K562 (cell line): ENCODE data around the gene TPRX2. TPM values are rescaled to one million over a fixed set of nuclear protein-coding genes. Genes with fewer than 3 reads are reported as not detected.

Experiments used
- ATAC-seq: fragments of 200-7000 bp; cut with Tn5 transposase; 3 replicates; pipeline ENCODE4 v1.9.1; 2020; ENCODE audit warnings: moderate library complexity
- BruUV-seq: library from RNA; stranded (reverse); fragments of 400-500 nt; replicated peaks from 2 replicates; lab custom pipeline; 2021; lab: Mats Ljungman, UMichigan
- CTCF ChIA-PET: fragments of 300-600 bp; formaldehyde crosslinking; extraction: SDS; loops from one replicate; lab custom pipeline; 2021; ENCODE audit warnings: low intra/inter-chr PET ratio; lab: Yijun Ruan, JAX
- POLR2A ChIA-PET: fragments of 300-600, 350-650 bp; sonication (Branson Sonifier 250); formaldehyde crosslinking; extraction: SDS; loops from one replicate; lab custom pipeline; 2021; ENCODE audit warnings: antibody characterized with exemption, inconsistent platforms; lab: Yijun Ruan, JAX
- DNase-seq, 4 experiments: peaks; one replicate each; pipeline versions ENCODE4 v3.0.0 to v3.0.0-alpha.2; 2011 to 2018; ENCODE audit warnings: low spot score in 3 of 4, mixed read lengths in 3 of 4; ENCODE audit errors: extremely low read depth in 1 of 4
- FAIRE-seq: peaks from 2 replicates; lab custom pipeline; 2011; peaks lifted over from hg19 to GRCh38; lab: Jason Lieb, UNC
- H2AFZ ChIP-seq: 2 replicates; pipeline ENCODE4 v1.6.0; 2011; ENCODE audit warnings: low read depth, low read length, control low read depth, inconsistent platforms
- H3K27ac ChIP-seq: fragments of 200-600 bp; 3 replicates; pipeline ENCODE4 v1.8.0; 2011; ENCODE audit warnings: low read depth, mild to moderate bottlenecking, control low read depth, inconsistent platforms, low read length, moderate library complexity, mixed read lengths; ENCODE audit errors: extremely low read depth
- H3K27me3 ChIP-seq, 2 experiments: fragments of 300-600 bp in 1 of 2; 2 replicates in 1 of 2; 3 replicates in 1 of 2; pipeline versions ENCODE4 v1.6.0 to v1.8.0; 2011; ENCODE audit warnings: inconsistent platforms in 2 of 2, low read length in 2 of 2, mild to moderate bottlenecking in 1 of 2, mixed read lengths in 1 of 2, moderate library complexity in 1 of 2; ENCODE audit not compliant: control insufficient read depth in 2 of 2, insufficient read depth in 2 of 2
- H3K36me3 ChIP-seq: fragments of 300-600 bp; 3 replicates; pipeline ENCODE4 v1.8.0; 2011; ENCODE audit warnings: mild to moderate bottlenecking, low read length, inconsistent platforms; ENCODE audit not compliant: control insufficient read depth, insufficient read depth
- H3K4me1 ChIP-seq, 2 experiments: fragments of 200-600 bp in 1 of 2; replicated peaks in 1 of 2; 2 replicates in 1 of 2; 3 replicates in 1 of 2; pipeline versions ENCODE4 v1.5.1 to v1.8.0; 2011; ENCODE audit warnings: inconsistent platforms in 2 of 2, low read length in 2 of 2, mild to moderate bottlenecking in 1 of 2, mixed read lengths in 1 of 2, moderate library complexity in 1 of 2; ENCODE audit not compliant: control insufficient read depth in 2 of 2, insufficient read depth in 2 of 2
- H3K4me2 ChIP-seq: 2 replicates; pipeline ENCODE4 v1.6.1; 2011; ENCODE audit warnings: low read length, control low read depth, inconsistent platforms, mixed read lengths; ENCODE audit not compliant: insufficient read depth
- H3K4me3 ChIP-seq: fragments of 200-600 bp; sonication (generic), shearing (Covaris generic); 2 replicates; pipeline ENCODE4 v1.5.1; 2016; ENCODE audit warnings: control low read depth, inconsistent platforms
- H3K79me2 ChIP-seq: fragments of 200-600 bp; 3 replicates; pipeline ENCODE4 v1.8.0; 2011; ENCODE audit warnings: low read length, inconsistent platforms; ENCODE audit not compliant: control insufficient read depth, insufficient read depth
- H3K9ac ChIP-seq, 2 experiments: 2 replicates each; pipeline versions ENCODE4 v1.6.0 to v1.6.1; 2011; ENCODE audit warnings: low read depth in 2 of 2, low read length in 2 of 2, control low read depth in 1 of 2, inconsistent platforms in 1 of 2, mild to moderate bottlenecking in 1 of 2, mixed read lengths in 1 of 2; ENCODE audit not compliant: insufficient read depth in 1 of 2
- H3K9me1 ChIP-seq: one replicate; pipeline ENCODE4 v1.6.0; 2011; ENCODE audit warnings: inconsistent platforms, mild to moderate bottlenecking, low read length, moderate library complexity; ENCODE audit not compliant: control insufficient read depth, insufficient read depth
- H3K9me3 ChIP-seq: replicated peaks from 2 replicates; pipeline ENCODE4 v1.5.1; 2011; ENCODE audit warnings: low read depth, low read length, inconsistent platforms; ENCODE audit not compliant: control insufficient read depth, insufficient read depth
- H4K20me1 ChIP-seq: replicated peaks from 2 replicates; pipeline ENCODE4 v1.6.1; 2011; ENCODE audit warnings: low read length, inconsistent platforms, mixed read lengths; ENCODE audit not compliant: control insufficient read depth, insufficient read depth
- BACH1 ChIP-seq: fragments of 200-800 bp; sonication (Bioruptor generic); IDR thresholded peaks from 2 replicates; pipeline ENCODE4 v1.6.1; 2016; ENCODE audit warnings: missing genetic modification characterization, missing compliant biosample characterization
- EP400 ChIP-seq: fragments of 450-650 bp; IDR thresholded peaks from 2 replicates; pipeline ENCODE4 v1.6.1; 2017; ENCODE audit warnings: antibody characterized with exemption, mild to moderate bottlenecking, moderate library complexity
- GATAD2B ChIP-seq: fragments of 450-650 bp; IDR thresholded peaks from 2 replicates; pipeline ENCODE4 v1.6.1; 2017; ENCODE audit warnings: mild to moderate bottlenecking, borderline replicate concordance
- JUND ChIP-seq, 2 experiments: IDR thresholded peaks; 2 replicates in 1 of 2; 3 replicates in 1 of 2; pipeline ENCODE4 v1.6.1; 2011; ENCODE audit warnings: borderline replicate concordance in 2 of 2, low read depth in 2 of 2, low read length in 2 of 2, improper control_type of control experiment in 1 of 2, missing biosample characterization in 1 of 2, missing genetic modification characterization in 1 of 2, missing genetic modification reagents in 1 of 2
- KLF6 ChIP-seq: fragments of 250-450 bp; sonication (Bioruptor Pico); IDR thresholded peaks from 2 replicates; pipeline ENCODE4 v1.4.0; 2020; ENCODE audit warnings: mild to moderate bottlenecking, moderate library complexity, borderline replicate concordance
- MAFF ChIP-seq: IDR thresholded peaks from 2 replicates; pipeline ENCODE4 v1.6.1; 2012; ENCODE audit warnings: low read length, improper control_type of control experiment
- PHB2 ChIP-seq: fragments of 450-650 bp; IDR thresholded peaks from 2 replicates; pipeline ENCODE4 v1.6.1; 2017; ENCODE audit warnings: low read depth
- PYGO2 ChIP-seq: fragments of 450-650 bp; IDR thresholded peaks from 2 replicates; pipeline ENCODE4 v1.6.1; 2016; ENCODE audit warnings: mild to moderate bottlenecking, missing genetic modification characterization, moderate library complexity, missing compliant biosample characterization
- SMARCA4 ChIP-seq: fragments of 450-650 bp; IDR thresholded peaks from 2 replicates; pipeline ENCODE4 v1.6.1; 2016
- ZBED1 ChIP-seq: IDR thresholded peaks from 2 replicates; pipeline ENCODE4 v1.6.1; 2014
- ZBTB17 ChIP-seq: fragments of 450-650 bp; formaldehyde crosslinking; IDR thresholded peaks from 2 replicates; pipeline ENCODE4 v1.4.0; 2020; ENCODE audit warnings: mild to moderate bottlenecking
- ZNF324 ChIP-seq: fragments of 250-450 bp; sonication (Bioruptor Pico); IDR thresholded peaks from 2 replicates; pipeline ENCODE4 v1.4.0; 2020; ENCODE audit warnings: mild to moderate bottlenecking
- ZNF778 ChIP-seq: fragments of 450-650 bp; formaldehyde crosslinking; IDR thresholded peaks from 2 replicates; pipeline ENCODE4 v1.4.0; 2020; ENCODE audit warnings: mild to moderate bottlenecking, moderate library complexity
- WGBS: fragments of 100-300 bp; shearing (Covaris generic); methylation state at CpG from one replicate; pipeline ENCODE4 v1.1.6; 2016; ENCODE audit warnings: low coverage, mixed read lengths; ENCODE audit not compliant: insufficient coverage; ENCODE audit errors: missing lambda C conversion rate; 5-methylcytosine and 5-hydroxymethylcytosine counted together
- in situ Hi-C: fragments of 300-500 bp; cut with MboI; formaldehyde crosslinking; loops from 4 replicates; pipeline ENCODE4 v1.15.0; 2018; ENCODE audit warnings: inconsistent platforms, mixed read lengths
- intact Hi-C: fragments of 100-400 bp; cut with micrococcal nuclease; formaldehyde crosslinking; loops from 2 replicates; pipeline ENCODE4 v1.14.2; 2022
- polyA plus RNA-seq, 8 experiments: library from polyadenylated mRNA; depleted of rRNA in 4 of 8; stranded (reverse) in 5 of 8; unstranded in 3 of 8; fragments of >200 nt; fragmentation: Nextera tagmentation in 2 of 8; fragmentation: Illumina TruSeq in 1 of 8; extraction: Ambion mirVana in 2 of 8; extraction: Trizol in 1 of 8; gene quantifications; 2 replicates each; pipeline versions ENCODE4 v1.2.1 to v1.2.3, GENCODE V29; 2011 to 2014; ENCODE audit warnings: inconsistent platforms in 1 of 8, missing spikeins in 1 of 8
- total RNA-seq, 7 experiments: library from RNA; depleted of rRNA in 6 of 7; stranded (reverse); fragments of >200 nt in 6 of 7; fragmentation: Illumina TruSeq in 2 of 7; extraction: Trizol in 2 of 7; gene quantifications; 2 replicates each; pipeline versions ENCODE4 v1.2.1 to v1.2.3, GENCODE V29; 2011 to 2021; ENCODE audit warnings: low replicate concordance in 1 of 7
- TF ChIP-seq, protein P1 (sequence below): fragments of 450-650 bp; conservative IDR thresholded peaks from 2 replicates; pipeline ENCODE4 v1.6.1; 2016; ENCODE audit warnings: missing genetic modification characterization, low read depth, mild to moderate bottlenecking, missing compliant biosample characterization, moderate library complexity
- TF ChIP-seq, protein P2 (sequence below): fragments of 450-650 bp; formaldehyde crosslinking; IDR thresholded peaks from 2 replicates; pipeline ENCODE4 v1.4.0; 2020; ENCODE audit warnings: mild to moderate bottlenecking, mixed read lengths
- TF ChIP-seq, protein P3 (sequence below): sonication (generic); formaldehyde crosslinking; IDR thresholded peaks from 2 replicates; pipeline ENCODE4 v1.8.0; 2023; ENCODE audit warnings: missing genetic modification reagents, mild to moderate bottlenecking, borderline replicate concordance

TPRX2 gene
- total and polyA plus RNA-seq, 9 of the 15 experiments (the other 6 are each of a cell fraction or from before 2014, with no cell fraction given) = not detected

DNA sequence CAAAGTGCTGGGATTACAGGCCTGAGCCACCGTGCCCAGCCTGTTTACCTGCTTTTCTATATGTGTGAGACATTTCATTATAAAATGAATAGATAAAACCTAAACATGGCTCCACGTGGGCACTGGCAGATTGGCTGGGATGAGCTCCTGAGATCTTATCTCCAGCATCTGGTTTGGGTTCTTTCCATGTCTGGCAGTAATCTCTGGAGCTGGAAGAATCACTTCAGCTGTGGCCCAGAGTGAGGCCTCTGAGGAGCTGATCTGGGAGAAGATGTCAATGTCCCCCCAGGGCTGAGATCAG lies 32.5 kb downstream of the TPRX2 start:
- WGBS = 0% methylated on average over 2 of the region's 2 CpGs
- peak overlapping the region; percentile 80 for H3K27ac ChIP-seq
- ChIA-PET CTCF (no interaction called here), POLR2A (interaction anchor here (0.6 to 2.2 kb wide), 5 partner anchors 8 to 404 kb away, joined by 3 to 10 read pairs (median 3); no protein-coding TSS in a partner anchor)
- no peaks in the 10 kb centered on the region; a peak in 1 of 5 replicates for H3K27me3 ChIP-seq
- DNase-seq = no peak
- in situ Hi-C loops = no loop called here
- no peaks in the 10 kb centered on the region for H3K36me3 ChIP-seq
- no peaks in the 10 kb centered on the region for H3K79me2 ChIP-seq
- no peak overlapping the region for H2AFZ ChIP-seq
- no peak for ATAC-seq
- no peaks in the 10 kb centered on the region for H3K9me1 ChIP-seq
- FAIRE-seq = no peak
- intact Hi-C loops = loop anchor here (2.0 kb wide), 1 partner anchor 23 kb away; no protein-coding TSS in a partner anchor
- no TSS peak for BruUV-seq
- peak overlapping the region in 1 of 2 experiments; percentile 48; a peak in 2 of 4 replicates for H3K9ac ChIP-seq
- H4K20me1 ChIP-seq = no peaks in the 10 kb centered on the region
- peaks cover 12 to 18% of the 10 kb centered on the region in 2 experiments for H3K4me1 ChIP-seq
- H3K4me2 ChIP-seq = peak overlapping the region; percentile 53
- H3K9me3 ChIP-seq = no peaks in the 10 kb centered on the region
- no peak overlapping the region for H3K4me3 ChIP-seq
- TF ChIP-seq SMARCA4 = no peak
- TF ChIP-seq PYGO2 (tag) = no peak
- TF ChIP-seq, protein P1, sequence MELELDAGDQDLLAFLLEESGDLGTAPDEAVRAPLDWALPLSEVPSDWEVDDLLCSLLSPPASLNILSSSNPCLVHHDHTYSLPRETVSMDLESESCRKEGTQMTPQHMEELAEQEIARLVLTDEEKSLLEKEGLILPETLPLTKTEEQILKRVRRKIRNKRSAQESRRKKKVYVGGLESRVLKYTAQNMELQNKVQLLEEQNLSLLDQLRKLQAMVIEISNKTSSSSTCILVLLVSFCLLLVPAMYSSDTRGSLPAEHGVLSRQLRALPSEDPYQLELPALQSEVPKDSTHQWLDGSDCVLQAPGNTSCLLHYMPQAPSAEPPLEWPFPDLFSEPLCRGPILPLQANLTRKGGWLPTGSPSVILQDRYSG (tag) = peak; percentile 19; the same call in 1 of the 2 replicates
- TF ChIP-seq, protein P2, sequence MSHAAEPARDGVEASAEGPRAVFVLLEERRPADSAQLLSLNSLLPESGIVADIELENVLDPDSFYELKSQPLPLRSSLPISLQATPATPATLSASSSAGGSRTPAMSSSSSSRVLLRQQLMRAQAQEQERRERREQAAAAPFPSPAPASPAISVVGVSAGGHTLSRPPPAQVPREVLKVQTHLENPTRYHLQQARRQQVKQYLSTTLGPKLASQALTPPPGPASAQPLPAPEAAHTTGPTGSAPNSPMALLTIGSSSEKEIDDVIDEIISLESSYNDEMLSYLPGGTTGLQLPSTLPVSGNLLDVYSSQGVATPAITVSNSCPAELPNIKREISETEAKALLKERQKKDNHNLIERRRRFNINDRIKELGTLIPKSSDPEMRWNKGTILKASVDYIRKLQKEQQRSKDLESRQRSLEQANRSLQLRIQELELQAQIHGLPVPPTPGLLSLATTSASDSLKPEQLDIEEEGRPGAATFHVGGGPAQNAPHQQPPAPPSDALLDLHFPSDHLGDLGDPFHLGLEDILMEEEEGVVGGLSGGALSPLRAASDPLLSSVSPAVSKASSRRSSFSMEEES (CRISPR knock-in tag) = no peak
- no peak for TF ChIP-seq ZBED1
- no peak for TF ChIP-seq PHB2
- no peak for TF ChIP-seq ZNF324 (CRISPR knock-in tag)
- TF ChIP-seq JUND (IDR thresholded peaks at IDR 0.05; ENCODE audit: borderline replicate concordance, low read depth, low read length) = no peak
- TF ChIP-seq JUND (tag; IDR thresholded peaks at IDR 0.05; ENCODE audit: borderline replicate concordance, low read depth, low read length) = no peak
- no peak for TF ChIP-seq ZNF778
- TF ChIP-seq BACH1 (tag) = peak; percentile 47; the same call in 1 of the 2 replicates
- TF ChIP-seq GATAD2B = 0 out of 2 replicates have a peak, but pooled peaks have one; percentile 90
- TF ChIP-seq KLF6 (CRISPR knock-in tag) = 0 out of 2 replicates have a peak, but pooled peaks have one; percentile 14
- no peak for TF ChIP-seq MAFF
- peak; percentile 22; the same call in 1 of the 2 replicates for TF ChIP-seq EP400
- TF ChIP-seq, protein P3, sequence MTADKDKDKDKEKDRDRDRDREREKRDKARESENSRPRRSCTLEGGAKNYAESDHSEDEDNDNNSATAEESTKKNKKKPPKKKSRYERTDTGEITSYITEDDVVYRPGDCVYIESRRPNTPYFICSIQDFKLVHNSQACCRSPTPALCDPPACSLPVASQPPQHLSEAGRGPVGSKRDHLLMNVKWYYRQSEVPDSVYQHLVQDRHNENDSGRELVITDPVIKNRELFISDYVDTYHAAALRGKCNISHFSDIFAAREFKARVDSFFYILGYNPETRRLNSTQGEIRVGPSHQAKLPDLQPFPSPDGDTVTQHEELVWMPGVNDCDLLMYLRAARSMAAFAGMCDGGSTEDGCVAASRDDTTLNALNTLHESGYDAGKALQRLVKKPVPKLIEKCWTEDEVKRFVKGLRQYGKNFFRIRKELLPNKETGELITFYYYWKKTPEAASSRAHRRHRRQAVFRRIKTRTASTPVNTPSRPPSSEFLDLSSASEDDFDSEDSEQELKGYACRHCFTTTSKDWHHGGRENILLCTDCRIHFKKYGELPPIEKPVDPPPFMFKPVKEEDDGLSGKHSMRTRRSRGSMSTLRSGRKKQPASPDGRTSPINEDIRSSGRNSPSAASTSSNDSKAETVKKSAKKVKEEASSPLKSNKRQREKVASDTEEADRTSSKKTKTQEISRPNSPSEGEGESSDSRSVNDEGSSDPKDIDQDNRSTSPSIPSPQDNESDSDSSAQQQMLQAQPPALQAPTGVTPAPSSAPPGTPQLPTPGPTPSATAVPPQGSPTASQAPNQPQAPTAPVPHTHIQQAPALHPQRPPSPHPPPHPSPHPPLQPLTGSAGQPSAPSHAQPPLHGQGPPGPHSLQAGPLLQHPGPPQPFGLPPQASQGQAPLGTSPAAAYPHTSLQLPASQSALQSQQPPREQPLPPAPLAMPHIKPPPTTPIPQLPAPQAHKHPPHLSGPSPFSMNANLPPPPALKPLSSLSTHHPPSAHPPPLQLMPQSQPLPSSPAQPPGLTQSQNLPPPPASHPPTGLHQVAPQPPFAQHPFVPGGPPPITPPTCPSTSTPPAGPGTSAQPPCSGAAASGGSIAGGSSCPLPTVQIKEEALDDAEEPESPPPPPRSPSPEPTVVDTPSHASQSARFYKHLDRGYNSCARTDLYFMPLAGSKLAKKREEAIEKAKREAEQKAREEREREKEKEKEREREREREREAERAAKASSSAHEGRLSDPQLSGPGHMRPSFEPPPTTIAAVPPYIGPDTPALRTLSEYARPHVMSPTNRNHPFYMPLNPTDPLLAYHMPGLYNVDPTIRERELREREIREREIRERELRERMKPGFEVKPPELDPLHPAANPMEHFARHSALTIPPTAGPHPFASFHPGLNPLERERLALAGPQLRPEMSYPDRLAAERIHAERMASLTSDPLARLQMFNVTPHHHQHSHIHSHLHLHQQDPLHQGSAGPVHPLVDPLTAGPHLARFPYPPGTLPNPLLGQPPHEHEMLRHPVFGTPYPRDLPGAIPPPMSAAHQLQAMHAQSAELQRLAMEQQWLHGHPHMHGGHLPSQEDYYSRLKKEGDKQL = peak; percentile 18; the same call in 1 of the 2 replicates
- TF ChIP-seq ZBTB17 (CRISPR knock-in tag) = 0 out of 2 replicates have a peak, but pooled peaks have one; percentile 14
